NOMO-1 treated with dmso at 0.1 percent for 144 hours (cell line): Measurements from ENCODE around the gene UXT.
"Not testable (repeated sequence)": the region's sequence is repeated elsewhere in the genome, so short reads cannot be mapped to it uniquely, and the experiment has no call there.

ENCODE experiments used
- DNase-seq: peaks from one replicate; lab custom pipeline; 2025; ENCODE audit not compliant: unreplicated experiment; lab: John Stamatoyannopoulos, UW

The UXT gene, protein sequence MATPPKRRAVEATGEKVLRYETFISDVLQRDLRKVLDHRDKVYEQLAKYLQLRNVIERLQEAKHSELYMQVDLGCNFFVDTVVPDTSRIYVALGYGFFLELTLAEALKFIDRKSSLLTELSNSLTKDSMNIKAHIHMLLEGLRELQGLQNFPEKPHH

DNA sequence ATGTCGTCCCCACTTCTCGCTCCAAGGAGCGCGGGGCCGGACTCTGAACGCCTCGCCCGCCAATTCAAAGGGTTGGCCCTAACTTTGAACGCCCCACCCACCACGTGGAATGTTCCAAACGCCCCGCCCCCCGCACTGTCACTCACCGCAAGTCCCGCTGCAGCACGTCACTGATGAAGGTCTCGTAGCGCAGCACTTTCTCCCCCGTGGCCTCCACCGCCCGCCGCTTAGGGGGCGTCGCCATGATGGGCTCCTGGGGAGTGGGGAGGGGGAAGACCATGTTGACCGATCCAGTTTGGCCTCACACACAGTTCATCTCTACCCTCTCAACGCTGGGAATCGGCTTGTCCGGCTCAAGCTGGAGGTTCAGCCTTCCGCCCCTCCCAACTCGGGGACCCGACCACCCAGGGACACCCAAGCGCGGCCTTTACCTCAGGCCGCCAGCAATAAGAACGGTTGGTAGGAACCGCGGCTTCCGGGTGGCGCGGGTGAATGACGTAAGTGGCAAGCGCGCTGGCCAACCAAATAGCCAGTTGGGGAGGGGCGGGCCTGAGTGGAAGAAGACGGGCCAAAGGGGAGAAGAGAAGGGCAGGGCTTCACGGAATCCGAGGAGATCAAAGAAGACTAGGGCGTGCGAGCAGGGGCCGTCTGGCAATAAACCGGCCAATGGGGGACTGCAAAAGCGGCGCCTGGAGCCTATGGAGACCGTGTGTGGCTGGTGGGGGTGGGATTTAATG lies at the start of gene UXT:
TSS of gene UXT (minus strand) at position 497 of the 737 bp plus-strand sequence. CDS start at position 244, 253 bp downstream.
- DNase-seq = peak; percentile 86

DNA sequence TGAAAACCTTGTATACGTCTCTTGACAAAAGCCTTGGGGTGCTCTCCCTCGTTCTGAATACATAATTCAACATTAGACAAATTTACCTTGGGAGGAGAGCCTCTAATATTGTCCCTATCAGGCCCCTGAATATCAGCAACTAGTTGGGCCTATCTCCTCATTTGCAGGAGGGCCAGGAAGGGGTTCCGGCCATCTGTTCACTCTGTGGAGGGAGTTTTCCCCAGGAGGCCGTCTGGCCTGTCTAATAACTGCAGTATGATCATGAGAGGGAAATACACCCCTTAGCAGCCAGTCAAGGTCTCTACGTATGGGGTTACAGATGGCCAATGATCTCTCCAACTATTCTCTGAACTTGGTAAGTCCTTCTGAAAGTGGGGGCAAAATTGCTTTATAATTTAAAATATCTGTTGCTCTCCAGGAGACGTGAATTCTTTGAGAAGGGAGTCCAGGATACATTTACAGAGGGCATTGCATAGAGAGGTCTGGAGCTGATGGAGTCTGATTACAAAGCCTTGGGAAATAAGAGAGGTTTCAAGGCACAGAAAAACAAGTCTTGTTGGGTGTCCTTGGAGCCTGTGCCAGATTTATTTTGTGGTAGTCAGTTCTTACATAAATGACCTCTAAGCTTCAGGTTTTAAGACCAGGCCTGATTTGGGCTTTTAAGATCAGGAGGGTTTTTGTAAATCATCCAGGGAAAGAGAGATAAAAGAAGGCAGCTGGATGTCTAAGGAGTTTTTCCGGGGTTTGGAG lies 48.2 kb upstream of the UXT start:
- DNase-seq = no peak

DNA sequence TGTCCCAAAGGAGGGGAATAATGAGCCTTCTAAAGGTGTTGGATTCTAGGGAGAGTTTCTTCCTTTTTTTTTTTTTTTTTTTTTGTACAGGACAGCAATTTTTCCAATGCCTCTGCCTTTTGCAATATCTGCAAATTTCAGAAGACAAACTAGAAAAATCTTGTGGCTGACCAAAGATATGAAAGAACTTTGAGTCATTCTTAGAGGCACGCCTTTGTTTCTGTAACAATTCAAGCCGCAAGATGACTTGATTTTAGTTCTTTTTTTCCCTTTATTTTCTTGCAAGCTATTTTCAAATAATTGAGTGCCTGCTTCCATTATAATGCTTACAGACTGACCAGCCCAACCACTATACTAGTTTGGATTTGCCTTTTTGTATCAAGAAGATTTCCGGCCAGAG lies 47.6 kb upstream of the UXT start:
- DNase-seq = no peak

DNA sequence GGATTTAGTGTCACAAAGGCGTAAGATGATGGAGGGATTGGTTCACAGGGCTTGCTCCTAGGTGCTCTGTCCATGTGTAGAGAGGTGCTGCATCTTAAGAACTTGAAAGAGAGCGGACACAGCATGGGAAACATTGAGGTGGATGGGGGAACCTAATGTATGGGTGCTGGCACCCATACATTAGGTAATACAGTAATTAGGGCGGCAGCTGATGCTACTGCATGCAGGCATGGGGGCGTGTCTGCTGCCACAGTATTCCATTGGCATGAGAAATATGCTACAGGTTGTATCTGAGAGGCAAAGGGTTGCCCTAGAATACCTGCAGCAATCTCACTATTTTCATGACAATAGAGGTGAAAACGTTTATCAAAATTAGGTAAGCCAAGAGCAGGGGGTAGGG lies 45.8 kb upstream of the UXT start:
- no peak for DNase-seq

DNA sequence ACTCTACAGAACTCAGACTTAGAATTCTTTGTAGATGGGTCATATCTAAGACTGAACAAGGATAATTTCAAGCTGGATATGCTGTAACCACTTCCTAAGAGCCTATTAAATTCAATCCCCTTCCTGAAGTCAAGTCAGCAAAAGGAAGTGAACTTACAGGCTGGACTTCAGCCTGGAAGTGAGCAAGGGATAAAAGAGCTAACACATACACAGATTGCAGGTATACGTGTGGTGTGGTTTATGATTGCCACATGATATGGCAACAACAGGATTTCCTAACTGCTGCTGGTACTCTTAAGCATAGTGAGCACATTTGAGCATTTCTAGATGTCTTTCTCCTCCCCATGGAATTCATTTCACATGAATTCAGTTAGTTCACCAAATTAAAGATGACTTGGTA lies 38.2 kb upstream of the UXT start:
- no peak for DNase-seq

DNA sequence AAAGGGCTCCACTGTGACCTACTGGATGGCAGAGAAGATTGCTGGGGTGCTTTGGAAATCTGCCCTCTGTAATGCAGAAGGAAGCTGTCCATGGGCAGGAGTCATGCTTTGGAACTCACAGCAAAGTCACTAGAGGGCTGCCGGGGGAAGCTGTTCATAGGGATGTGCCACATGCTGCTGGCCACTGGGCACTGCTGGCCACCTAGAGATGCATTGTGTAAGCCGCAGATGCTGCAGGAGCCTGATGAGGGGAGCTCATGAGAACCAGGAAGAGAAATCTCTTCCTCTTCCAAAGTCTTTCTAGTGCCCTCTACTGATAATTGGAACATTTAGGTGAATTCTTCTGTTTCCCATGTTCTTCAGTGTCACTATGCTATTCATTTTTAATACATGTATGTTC lies 31.2 kb upstream of the UXT start:
- DNase-seq = no peak

DNA sequence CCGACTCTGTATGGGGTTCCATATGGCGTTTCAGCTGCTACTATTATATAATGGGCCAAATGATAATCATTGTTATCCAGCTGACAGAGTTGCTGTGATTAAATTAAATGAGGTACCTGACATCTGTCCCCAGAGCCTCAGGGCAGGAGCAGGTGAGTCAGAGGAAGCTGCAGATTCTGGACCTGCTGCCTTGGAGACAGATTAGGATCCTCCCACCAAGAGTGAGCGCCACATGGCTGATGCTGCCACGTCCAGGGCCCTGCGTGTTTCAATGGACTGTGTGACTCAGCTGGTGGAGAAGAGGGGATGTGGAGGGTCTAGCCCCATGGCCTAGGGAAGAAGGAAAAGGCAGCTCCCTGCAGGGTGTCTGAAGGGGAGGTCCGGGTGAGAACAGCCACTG lies 28.3 kb upstream of the UXT start:
- no peak for DNase-seq

DNA sequence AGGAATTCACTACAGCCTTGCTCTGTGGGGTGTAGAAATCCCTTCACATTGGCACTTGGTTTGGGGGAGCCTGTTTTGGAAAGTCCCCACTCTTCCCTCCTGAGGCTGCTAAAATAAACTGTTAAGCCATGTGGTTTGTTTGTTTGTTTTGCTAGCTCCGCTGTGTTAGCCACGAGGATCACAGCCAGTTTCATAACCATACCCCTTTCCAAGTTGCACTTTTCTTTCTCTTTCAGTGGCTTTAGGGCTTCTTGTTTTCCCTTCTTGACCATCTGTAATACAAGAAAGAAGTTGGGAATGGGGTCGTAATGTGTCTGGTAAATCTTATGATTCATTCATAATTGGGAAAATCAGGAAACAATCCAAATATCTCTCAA lies 24.8 kb upstream of the UXT start:
- DNase-seq = no peak

DNA sequence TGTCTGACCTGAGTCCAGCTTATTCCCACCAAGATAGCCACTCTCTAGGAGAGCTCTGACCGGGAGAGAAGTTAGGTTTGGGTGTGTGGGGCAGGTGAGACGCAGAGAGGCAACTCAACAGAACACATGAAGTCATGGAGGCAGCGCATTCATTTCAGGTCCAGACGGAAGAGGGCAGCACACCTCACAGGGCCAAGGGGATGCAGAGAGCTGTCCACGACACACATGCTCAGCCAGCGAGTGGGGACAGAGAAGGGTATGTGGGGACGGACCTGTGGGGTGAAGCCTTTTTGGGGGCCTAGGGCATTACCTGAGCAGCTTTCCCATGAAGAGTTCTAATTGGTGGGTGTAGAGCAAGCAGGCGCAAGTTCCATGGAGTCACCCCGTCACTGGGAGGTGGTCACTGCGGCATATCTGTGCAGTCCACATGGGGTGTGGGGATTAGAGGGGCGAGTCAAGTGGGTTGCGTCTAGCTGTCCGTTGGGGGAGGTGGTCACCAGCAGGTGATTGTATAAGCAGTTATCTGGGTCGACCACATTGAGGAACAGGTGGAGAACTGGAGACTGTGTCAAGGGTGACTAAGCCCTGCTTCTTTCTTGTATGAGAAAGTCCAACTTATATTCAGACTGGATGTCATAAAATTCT lies 24.3 kb upstream of the UXT start:
- DNase-seq = no peak

DNA sequence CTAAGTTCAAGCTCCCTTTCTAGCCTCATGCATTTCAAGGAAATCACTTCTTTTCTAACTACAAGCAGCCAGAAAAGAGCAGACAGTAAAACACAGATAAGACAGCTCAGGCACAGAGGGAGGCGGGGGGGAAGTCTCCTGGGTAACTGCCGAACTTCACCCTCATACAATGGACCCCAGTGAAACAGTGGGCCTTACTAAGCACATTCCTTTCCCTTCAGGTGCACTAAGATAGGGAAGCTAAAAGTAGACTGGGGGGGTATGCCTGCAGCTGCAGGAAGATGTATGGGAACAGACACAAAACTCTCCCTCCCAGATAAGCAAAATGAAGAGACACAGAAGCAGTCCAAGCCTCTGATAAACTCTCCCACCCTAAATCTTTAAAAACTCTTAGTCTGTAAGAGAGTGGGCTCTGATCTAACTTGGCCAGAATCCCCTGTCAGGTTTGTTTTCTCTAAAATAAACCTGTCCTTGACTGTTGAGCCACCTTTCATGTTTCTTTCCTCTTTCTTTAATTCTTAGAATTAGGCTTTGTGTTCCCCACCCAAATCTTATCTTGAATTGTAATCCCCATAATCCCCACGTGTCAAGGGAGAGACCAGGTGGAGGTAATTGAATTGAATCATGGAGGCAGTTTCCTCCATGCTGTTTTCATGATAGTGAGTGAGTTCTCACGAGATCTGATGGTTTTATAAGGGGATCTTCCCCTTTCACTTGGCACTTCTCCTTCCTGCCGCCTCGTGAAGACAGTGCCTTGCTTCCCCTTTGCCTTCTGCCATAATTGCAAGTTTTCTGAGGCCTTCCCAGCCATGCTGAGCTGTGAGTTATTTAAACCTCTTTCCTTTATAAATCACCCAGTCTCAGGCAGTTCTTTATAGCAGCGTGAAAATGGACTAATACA lies 17.2 kb upstream of the UXT start:
- DNase-seq = not testable (repeated sequence)

DNA sequence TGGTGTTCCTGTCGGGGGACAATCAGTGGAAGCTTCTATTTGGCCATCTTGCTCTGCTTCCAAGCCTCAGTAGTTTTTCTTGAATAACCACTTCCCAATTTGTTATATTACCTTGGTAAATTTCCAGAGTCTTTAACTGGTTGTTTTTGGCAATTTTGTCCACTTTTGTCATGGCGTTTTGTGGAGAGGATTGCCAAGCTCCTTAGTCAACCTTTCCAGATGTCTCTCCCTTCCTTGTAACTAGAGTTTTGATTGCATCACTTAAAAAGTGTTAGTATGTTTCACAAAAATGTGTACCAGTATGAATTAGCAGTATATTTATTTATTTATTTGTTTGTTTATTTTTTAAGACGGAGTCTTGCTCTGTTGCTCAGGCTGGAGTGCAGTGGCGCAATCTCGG lies 15.8 kb upstream of the UXT start:
- no peak for DNase-seq

DNA sequence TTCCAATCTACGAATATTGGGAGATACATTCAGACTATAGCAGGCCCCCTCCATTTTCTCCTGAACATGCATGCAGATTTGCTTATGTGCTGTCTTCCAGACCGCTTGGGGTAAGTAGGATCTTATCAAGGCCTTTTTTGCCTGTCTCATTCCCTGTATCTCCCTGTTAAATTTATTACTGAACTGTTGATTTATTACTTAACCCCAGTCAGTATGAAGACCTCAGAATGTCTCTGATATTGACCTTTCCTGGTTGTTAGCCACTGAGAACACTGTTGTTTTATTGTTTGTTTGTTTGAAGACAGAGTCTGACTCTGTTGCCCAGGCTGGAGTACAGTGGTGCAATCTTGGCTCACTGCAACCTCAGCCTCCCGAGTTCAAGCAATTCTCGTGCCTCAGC lies 6.8 kb upstream of the UXT start:
- DNase-seq = not testable (repeated sequence)

DNA sequence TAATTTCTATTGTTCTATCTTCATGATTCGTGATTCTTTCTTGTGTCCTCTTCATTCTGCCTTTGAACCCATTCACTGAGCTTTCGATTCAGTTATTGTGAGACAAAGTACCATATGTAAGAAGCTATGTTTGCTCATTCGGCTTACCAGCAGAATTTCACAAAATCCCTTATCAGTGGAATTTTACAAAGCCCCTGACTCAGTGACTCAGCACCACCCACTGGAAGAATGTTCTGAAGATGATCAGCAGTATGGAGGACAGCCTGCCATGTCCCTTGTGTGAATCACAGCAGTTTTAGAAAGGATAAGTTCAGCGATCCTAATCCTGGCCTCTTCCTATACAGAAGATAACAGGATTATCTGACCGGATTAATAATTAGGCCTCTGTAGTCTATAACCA lies 5.8 kb upstream of the UXT start:
- DNase-seq = no peak

DNA sequence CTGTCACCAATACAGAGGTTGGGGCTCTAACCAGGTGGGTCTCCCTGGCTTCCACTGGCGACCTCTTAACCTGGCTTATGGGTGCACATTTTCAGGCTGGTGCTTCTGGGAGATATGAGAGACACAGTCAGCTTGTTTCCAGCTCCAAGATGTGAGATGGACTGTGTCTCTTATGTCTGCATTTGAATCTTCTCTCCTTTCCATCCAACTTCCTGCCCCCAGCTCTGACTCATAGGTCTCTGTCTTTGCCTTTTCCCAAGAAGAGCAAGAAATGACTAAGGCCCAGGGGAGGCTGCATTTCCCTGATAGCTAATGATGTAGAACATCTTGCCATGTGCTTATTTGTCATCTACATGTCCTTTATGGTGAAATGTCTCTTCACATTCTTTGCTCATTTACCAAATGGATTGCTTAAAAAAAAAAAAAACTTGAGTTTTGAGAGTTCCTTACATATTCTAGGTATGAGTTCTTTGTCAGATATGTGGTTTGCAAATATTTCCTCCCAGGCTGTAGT lies 3.2 kb upstream of the UXT start:
- DNase-seq = no peak

DNA sequence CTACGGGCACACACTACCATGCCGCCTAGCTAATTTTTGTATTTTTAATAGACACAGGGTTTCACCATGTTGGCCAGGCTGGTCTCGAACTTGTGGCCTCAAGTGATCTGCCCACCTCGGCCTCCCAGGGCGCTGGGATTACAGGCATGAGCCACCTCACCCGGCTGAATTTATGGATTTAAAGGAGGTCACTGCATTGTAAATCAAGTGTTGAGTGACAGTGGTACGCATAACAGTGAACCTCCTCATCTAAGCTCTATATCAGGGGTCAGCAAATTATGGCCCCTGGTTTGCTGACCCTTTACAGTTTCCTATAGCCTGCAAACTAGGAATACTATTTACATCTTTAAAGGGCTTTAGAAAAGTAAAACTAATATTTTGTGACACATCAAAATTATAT lies 2.6 kb upstream of the UXT start:
- DNase-seq = no peak

DNA sequence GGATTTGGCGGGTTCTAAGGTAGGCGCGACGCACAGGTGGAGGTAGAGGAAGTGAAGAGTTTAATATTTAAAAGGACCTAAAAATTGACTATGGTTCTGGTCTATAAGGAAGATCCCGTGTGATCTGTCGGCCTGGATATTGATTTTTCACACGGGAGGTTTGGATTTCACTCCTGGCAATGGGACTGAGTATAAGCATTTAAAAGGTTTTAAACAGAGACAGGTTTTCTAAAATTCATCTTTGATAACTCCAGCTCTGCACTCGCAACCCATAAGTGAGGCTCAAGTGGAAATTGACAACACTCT lies 394 bp upstream of the UXT start:
- no peak for DNase-seq

DNA sequence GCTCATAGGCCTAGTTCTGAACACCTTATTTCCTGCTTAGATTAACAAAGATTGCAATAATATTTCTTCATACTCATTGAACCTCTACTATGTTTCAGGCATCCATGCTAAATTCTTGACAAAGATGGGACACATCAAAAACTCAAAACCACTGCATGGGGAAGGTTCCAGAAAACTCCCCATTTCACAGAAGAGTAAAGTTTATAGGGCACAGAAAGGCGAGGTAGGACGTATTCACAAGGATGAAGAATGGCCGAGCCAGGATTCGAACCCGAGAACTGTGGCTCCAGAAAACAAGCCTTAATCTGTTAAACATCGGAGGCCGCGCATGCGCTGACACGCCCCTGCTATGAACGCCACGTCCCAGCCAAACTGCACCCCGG lies 688 bp downstream of the UXT start:
- no peak for DNase-seq

DNA sequence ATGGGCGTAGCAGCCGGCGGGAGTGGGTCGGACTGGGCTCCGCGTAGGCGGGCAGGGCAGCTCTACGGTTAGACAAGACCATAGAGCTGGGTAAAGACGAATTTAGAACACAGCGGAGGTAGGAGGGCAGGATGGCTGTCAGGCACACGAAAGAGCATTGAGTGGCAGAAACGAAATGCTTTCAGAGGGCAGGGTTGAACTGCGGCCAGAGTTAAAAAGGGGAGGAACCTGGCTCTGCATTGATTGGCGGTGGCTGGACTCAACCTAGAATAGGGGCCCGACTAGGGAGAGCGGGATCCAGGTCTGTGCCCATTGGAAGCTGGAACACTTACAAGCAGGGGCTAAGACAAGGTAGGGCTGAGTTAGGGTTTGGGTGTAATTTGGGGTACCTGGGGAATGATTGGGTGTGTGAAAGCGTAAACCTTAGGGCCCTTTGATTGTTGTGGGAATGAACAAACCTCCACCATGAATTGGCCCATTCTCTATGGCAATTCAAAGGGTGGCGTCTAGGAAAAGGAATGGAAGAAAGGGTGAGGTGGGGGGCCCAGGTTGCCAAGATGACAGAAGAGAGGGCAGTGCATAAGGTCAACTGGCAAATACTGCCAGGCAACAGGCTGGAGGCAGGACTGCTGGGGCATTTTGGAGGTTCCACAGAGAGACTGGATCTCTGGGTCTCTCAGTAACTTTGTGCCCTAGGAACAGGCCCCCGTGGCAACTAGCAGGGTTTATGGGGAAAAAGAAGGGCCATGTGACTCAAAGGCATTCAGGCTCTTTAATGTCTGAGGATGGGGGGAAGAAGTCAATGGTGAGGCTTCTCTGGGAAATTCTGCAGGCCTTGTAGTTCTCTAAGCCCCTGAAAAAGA lies 7.7 kb downstream of the UXT start:
- no peak for DNase-seq

DNA sequence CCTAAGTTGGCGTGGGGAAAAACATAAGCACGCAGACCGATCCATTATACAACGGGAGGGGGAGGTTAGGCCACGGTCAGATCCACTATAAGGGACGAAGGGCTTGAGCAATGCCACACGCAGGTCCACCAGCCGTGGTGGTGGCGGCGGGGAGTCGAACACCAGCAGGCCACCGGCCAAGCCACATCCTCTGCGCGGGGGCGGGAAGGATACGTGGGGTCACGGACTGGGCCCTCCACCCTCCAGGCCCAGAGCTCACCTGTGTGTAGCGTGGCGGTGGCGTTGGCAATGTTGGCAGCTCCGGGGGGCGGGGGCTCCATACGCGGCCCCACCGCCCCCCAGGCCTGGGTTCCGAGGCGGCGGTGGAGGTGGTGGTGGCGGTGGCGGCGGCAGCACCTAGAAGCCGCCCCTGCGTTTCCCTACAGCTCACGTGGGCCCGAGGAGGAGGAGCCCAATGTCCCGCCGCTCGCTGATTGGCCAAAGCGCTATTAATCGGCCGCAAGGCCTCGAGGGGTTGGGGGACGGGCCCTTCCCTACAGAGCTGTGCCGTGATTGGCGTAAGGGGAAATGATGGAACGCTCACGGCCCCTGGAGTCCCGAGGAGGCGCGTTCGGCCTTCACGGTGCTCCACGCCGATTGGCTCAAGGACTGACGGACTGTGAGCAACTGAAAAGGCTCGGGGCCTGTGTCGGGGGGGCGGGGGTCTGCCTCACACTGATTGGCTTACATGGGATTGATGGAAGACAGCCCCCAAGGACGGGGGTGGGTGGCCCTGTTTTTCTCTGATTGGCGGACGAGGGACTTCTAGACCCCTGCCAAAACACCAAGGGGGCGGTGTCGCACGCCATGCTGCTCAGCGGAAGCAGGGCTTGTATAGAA lies 8.6 kb downstream of the UXT start, which contains the start of gene ELK1:
TSS of gene ELK1 (minus strand) at position 400 of the 879 bp plus-strand sequence. CDS start 9,122 bp downstream, outside the sequence.
- DNase-seq = peak; percentile 88
